ENCODE measurements around the gene GRXCR2. TPM values are rescaled to one million over a fixed set of nuclear protein-coding genes. Genes with fewer than 3 reads are reported as not detected.

GRXCR2 gene
- total RNA-seq, 1 donor from 2014 or later: not detected

- no peak for DNase-seq (ENCODE audit: low spot score)
- Mint-ChIP-seq H3K4me3 (ENCODE audit: unreplicated experiment) (no peak overlapping the region), H3K9me3 (ENCODE audit: unreplicated experiment) (no peaks in the 10 kb centered on the region), H3K4me1 (ENCODE audit: unreplicated experiment) (peaks cover 20% of the 10 kb centered on the region), H3K27me3 (ENCODE audit: unreplicated experiment) (no peaks in the 10 kb centered on the region), H3K27ac (ENCODE audit: unreplicated experiment) (no peak overlapping the region), H3K36me3 (ENCODE audit: low read depth, unreplicated experiment) (no peaks in the 10 kb centered on the region)
- no peak for TF ChIP-seq CTCF (IDR thresholded peaks at IDR 0.05; ENCODE audit: unreplicated experiment)
These were observed 19.8 kb downstream of the GRXCR2 start for GRCh38 chr5:145852990-145853389.

DNA sequence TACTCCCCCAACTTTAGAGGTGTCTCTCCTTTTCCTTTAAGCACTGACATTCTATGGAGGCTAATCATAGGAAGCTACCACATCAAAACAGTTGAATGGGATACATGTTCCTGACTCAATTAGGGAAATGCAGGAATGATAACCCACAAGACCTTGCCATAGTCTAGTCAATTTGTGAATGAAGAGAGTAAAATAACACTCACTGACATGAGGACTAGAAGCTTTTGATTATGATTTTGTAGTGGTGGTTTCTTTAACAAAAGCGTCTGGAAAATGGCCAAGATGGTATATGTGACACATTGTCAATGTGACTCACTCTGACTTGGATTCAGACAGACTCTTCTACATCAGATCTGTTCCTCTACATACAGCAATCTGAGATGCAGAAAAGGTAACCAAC is 24.0 kb downstream of the GRXCR2 start:
- TF ChIP-seq CTCF (IDR thresholded peaks at IDR 0.05; ENCODE audit: unreplicated experiment): no peak
- Mint-ChIP-seq H3K4me1 (ENCODE audit: unreplicated experiment) (no peaks in the 10 kb centered on the region), H3K4me3 (ENCODE audit: unreplicated experiment) (no peak overlapping the region), H3K27me3 (ENCODE audit: unreplicated experiment) (peaks cover 1% of the 10 kb centered on the region), H3K36me3 (ENCODE audit: low read depth, unreplicated experiment) (no peaks in the 10 kb centered on the region), H3K9me3 (ENCODE audit: unreplicated experiment) (no peaks in the 10 kb centered on the region), H3K27ac (ENCODE audit: unreplicated experiment) (no peak overlapping the region)
- no peak for DNase-seq (ENCODE audit: low spot score)

DNA sequence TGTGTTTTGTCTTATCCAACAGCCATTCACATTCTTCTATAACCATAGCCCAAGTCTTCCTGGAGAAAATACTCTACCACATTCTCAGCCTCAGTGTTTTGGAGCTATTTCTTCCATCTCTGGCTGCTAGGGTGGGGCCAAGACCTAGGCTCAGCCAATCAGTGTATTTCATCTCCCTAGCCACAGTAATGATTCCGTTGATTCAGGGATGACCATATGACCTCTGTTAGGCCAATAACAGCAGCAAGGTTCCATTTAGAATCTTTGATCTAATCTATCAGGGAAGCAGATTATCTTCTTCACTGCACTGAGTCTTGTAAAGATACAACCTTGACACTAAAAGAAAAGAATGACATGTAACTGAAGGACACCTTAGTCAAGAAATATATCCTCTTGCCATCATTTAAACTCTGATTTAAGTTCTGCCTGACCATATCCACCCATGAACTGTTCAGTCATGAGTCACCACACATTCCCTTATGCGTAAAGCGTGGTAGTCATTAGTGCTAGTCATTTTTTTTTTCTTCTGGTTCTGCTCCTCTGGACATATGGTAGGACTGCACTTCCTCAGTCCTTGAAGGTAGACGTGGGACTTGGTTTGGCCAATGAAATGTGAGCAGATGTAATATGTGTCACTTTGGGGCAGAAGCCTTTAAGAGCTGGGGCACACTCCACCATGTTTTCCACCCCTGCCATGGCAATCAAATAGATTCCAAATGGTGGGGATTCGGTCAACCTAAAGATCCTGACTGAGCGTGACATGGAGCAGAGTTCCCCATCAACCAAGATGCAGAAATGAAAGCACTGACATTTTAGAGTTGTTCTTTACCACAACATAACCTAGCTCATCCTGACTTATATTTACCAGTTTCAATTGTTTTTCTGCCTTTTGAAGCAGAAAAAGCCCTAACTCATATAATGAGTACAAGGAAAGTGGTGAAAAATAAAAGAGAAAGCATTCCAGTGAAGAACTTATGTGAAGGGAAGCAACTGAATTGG is 25.0 kb downstream of the GRXCR2 start:
- Mint-ChIP-seq H3K36me3 (ENCODE audit: low read depth, unreplicated experiment) (no peaks in the 10 kb centered on the region), H3K9me3 (ENCODE audit: unreplicated experiment) (no peaks in the 10 kb centered on the region), H3K4me1 (ENCODE audit: unreplicated experiment) (no peaks in the 10 kb centered on the region), H3K4me3 (ENCODE audit: unreplicated experiment) (no peak overlapping the region), H3K27me3 (ENCODE audit: unreplicated experiment) (peaks cover 1% of the 10 kb centered on the region), H3K27ac (ENCODE audit: unreplicated experiment) (no peak overlapping the region)
- no peak for DNase-seq (ENCODE audit: low spot score)
- TF ChIP-seq CTCF (IDR thresholded peaks at IDR 0.05; ENCODE audit: unreplicated experiment): no peak

GRCh38 chr5:145846081-145846480 is 26.7 kb downstream of the GRXCR2 start:
- Mint-ChIP-seq H3K36me3 (ENCODE audit: low read depth, unreplicated experiment) (no peaks in the 10 kb centered on the region), H3K4me1 (ENCODE audit: unreplicated experiment) (no peaks in the 10 kb centered on the region), H3K27ac (ENCODE audit: unreplicated experiment) (no peak overlapping the region), H3K9me3 (ENCODE audit: unreplicated experiment) (no peaks in the 10 kb centered on the region), H3K27me3 (ENCODE audit: unreplicated experiment) (peaks cover 1% of the 10 kb centered on the region), H3K4me3 (ENCODE audit: unreplicated experiment) (no peak overlapping the region)
- no peak for TF ChIP-seq CTCF (IDR thresholded peaks at IDR 0.05; ENCODE audit: unreplicated experiment)
- DNase-seq (ENCODE audit: low spot score): no peak

- Mint-ChIP-seq H3K4me1 (ENCODE audit: unreplicated experiment) (no peaks in the 10 kb centered on the region), H3K27ac (ENCODE audit: unreplicated experiment) (no peak overlapping the region), H3K4me3 (ENCODE audit: unreplicated experiment) (no peak overlapping the region), H3K27me3 (ENCODE audit: unreplicated experiment) (peaks cover 3% of the 10 kb centered on the region), H3K36me3 (ENCODE audit: low read depth, unreplicated experiment) (no peaks in the 10 kb centered on the region), H3K9me3 (ENCODE audit: unreplicated experiment) (no peaks in the 10 kb centered on the region)
- no peak for TF ChIP-seq CTCF (IDR thresholded peaks at IDR 0.05; ENCODE audit: unreplicated experiment)
- DNase-seq (ENCODE audit: low spot score): no peak
These were observed 31.5 kb downstream of the GRXCR2 start for GRCh38 chr5:145841299-145841698.

Data from endothelial cell (in vitro differentiated cells).